Large intestine (tissue), 1 donor: ENCODE data around the gene MGAT3. TPM values are rescaled to one million over a fixed set of nuclear protein-coding genes. Genes with fewer than 3 reads are reported as not detected.

ENCODE experiments used
- polyA plus RNA-seq: library from polyadenylated mRNA; unstranded; fragments of 120-200 nt; gene quantifications from one replicate; pipeline ENCODE4 v1.2.1, GENCODE V29; 2013

The MGAT3 gene
- polyA plus RNA-seq, 1 donor = 24.1 TPM

Other genes starting within 250 kb of the MGAT3 start
- gene PDGFB, start 212.0 kb upstream of the MGAT3 start, polyA plus RNA-seq = 7.4 TPM
- 3,924 TPM for gene RPL3, start 137.4 kb upstream of the MGAT3 start, polyA plus RNA-seq
- gene SYNGR1, start 107.0 kb upstream of the MGAT3 start, polyA plus RNA-seq = 11.2 TPM
- 25.0 TPM for gene TAB1, start 57.2 kb upstream of the MGAT3 start, polyA plus RNA-seq
- gene MIEF1, start 45.3 kb downstream of the MGAT3 start, polyA plus RNA-seq = 34.4 TPM
- 296 TPM for gene ATF4, start 63.5 kb downstream of the MGAT3 start, polyA plus RNA-seq
- gene RPS19BP1, start 75.7 kb downstream of the MGAT3 start, polyA plus RNA-seq = 57.2 TPM
- gene CACNA1I, start 113.7 kb downstream of the MGAT3 start, polyA plus RNA-seq = 0.04 TPM